SU-DHL-6 (cell line): ENCODE data around the gene HDGF.

Experiments used
- H2AFZ ChIP-seq: fragments of 200-600 bp; sonication (generic); 2 replicates; pipeline ENCODE4 v1.6.1; 2014; ENCODE audit warnings: low read depth, mild to moderate bottlenecking, moderate library complexity, mixed read lengths, antibody characterized with exemption, low read length; ENCODE audit not compliant: severe bottlenecking
- H3F3A ChIP-seq: fragments of 200-600 bp; shearing (Covaris generic); 2 replicates; pipeline ENCODE4 v1.6.0; 2016; ENCODE audit warnings: antibody characterized with exemption, mild to moderate bottlenecking; ENCODE audit not compliant: insufficient read depth
- H3K27ac ChIP-seq: fragments of 200-600 bp; sonication (generic); 2 replicates; pipeline ENCODE4 v1.5.1; 2016; ENCODE audit warnings: low read depth, mild to moderate bottlenecking, low read length, moderate library complexity, mixed read lengths
- H3K27me3 ChIP-seq: fragments of 200-600 bp; sonication (generic), shearing (Covaris generic); 2 replicates; pipeline ENCODE4 v1.6.0; 2014; ENCODE audit warnings: mild to moderate bottlenecking, low read length
- H3K36me3 ChIP-seq: fragments of 200-600 bp; sonication (generic); 2 replicates; pipeline ENCODE4 v1.6.1; 2014; ENCODE audit warnings: mild to moderate bottlenecking, low read length, mixed read lengths
- H3K4me2 ChIP-seq: fragments of 300-600, 200-600 bp; shearing (Covaris generic), sonication (generic); 2 replicates; pipeline ENCODE4 v1.6.0; 2014; ENCODE audit warnings: low read length, low read depth, mild to moderate bottlenecking; ENCODE audit not compliant: poor library complexity, severe bottlenecking
- H3K4me3 ChIP-seq: fragments of 200-600 bp; sonication (generic); 2 replicates; pipeline ENCODE4 v1.5.1; 2014; ENCODE audit warnings: antibody characterized with exemption, low read length, mild to moderate bottlenecking, mixed read lengths; ENCODE audit not compliant: insufficient read depth, poor library complexity, severe bottlenecking
- H3K79me2 ChIP-seq: fragments of 200-600 bp; sonication (generic); 2 replicates; pipeline ENCODE4 v1.6.1; 2014; ENCODE audit warnings: mild to moderate bottlenecking, low read length, moderate library complexity; ENCODE audit not compliant: insufficient read depth
- H3K9ac ChIP-seq: fragments of 200-600 bp; sonication (generic); 2 replicates; pipeline ENCODE4 v1.7.0; 2014; ENCODE audit warnings: mild to moderate bottlenecking, low read length
- H3K9me2 ChIP-seq: fragments of 200-600 bp; sonication (generic); replicated peaks from 2 replicates; pipeline ENCODE4 v1.6.1; 2014; ENCODE audit warnings: low read length; ENCODE audit not compliant: insufficient read depth
- H3K9me3 ChIP-seq: fragments of 200-600 bp; sonication (generic); 2 replicates; pipeline ENCODE4 v1.6.1; 2014; ENCODE audit warnings: low read length, mixed read lengths; ENCODE audit not compliant: insufficient read depth
- H4K20me1 ChIP-seq: fragments of 200-600 bp; sonication (generic); 2 replicates; pipeline ENCODE4 v1.6.1; 2014; ENCODE audit warnings: low read depth, mild to moderate bottlenecking, antibody characterized with exemption, low read length, moderate library complexity, mixed read lengths
- EZH2phosphoT487 ChIP-seq: fragments of 200-600 bp; sonication (generic), shearing (Covaris generic); conservative IDR thresholded peaks from 2 replicates; pipeline ENCODE4 v1.6.1; 2018; ENCODE audit warnings: mild to moderate bottlenecking, antibody characterized with exemption, low read length, moderate library complexity, mixed read lengths
- TF ChIP-seq, protein P1 (sequence below): fragments of 200-600 bp; sonication (generic); IDR thresholded peaks from one replicate; pipeline ENCODE4 v1.5.1; 2017; ENCODE audit warnings: antibody characterized with exemption, mild to moderate bottlenecking, low read length, moderate library complexity; ENCODE audit not compliant: insufficient read depth, poor library complexity, severe bottlenecking

The HDGF gene

GRCh38 chr1:156704166-156704711 is 47.2 kb downstream of the HDGF start:
- no peak overlapping the region for H3K27ac ChIP-seq
- H3K36me3 ChIP-seq, result no peaks in the 10 kb centered on the region
- no peak overlapping the region for H3K4me3 ChIP-seq
- H3K4me2 ChIP-seq, result no peak overlapping the region
- no peaks in the 10 kb centered on the region for H3F3A ChIP-seq
- H3K27me3 ChIP-seq, result no peaks in the 10 kb centered on the region
- no peak overlapping the region for H2AFZ ChIP-seq
- H3K79me2 ChIP-seq, result no peaks in the 10 kb centered on the region
- no peaks in the 10 kb centered on the region for H3K9me3 ChIP-seq
- TF ChIP-seq EZH2phosphoT487, result no peak
- TF ChIP-seq, protein P1, sequence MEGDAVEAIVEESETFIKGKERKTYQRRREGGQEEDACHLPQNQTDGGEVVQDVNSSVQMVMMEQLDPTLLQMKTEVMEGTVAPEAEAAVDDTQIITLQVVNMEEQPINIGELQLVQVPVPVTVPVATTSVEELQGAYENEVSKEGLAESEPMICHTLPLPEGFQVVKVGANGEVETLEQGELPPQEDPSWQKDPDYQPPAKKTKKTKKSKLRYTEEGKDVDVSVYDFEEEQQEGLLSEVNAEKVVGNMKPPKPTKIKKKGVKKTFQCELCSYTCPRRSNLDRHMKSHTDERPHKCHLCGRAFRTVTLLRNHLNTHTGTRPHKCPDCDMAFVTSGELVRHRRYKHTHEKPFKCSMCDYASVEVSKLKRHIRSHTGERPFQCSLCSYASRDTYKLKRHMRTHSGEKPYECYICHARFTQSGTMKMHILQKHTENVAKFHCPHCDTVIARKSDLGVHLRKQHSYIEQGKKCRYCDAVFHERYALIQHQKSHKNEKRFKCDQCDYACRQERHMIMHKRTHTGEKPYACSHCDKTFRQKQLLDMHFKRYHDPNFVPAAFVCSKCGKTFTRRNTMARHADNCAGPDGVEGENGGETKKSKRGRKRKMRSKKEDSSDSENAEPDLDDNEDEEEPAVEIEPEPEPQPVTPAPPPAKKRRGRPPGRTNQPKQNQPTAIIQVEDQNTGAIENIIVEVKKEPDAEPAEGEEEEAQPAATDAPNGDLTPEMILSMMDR, result no peak
- H3K9ac ChIP-seq, result no peak overlapping the region
- no peaks in the 10 kb centered on the region for H4K20me1 ChIP-seq
- no peaks in the 10 kb centered on the region for H3K9me2 ChIP-seq

- no peak overlapping the region for H3K4me3 ChIP-seq
- no peaks in the 10 kb centered on the region for H3F3A ChIP-seq
- no peak overlapping the region for H3K9ac ChIP-seq
- TF ChIP-seq, protein P1, result no peak
- no peak for TF ChIP-seq EZH2phosphoT487
- H4K20me1 ChIP-seq, result no peaks in the 10 kb centered on the region
- H3K27ac ChIP-seq, result no peak overlapping the region
- H3K36me3 ChIP-seq, result no peaks in the 10 kb centered on the region
- H3K79me2 ChIP-seq, result no peaks in the 10 kb centered on the region
- no peak overlapping the region for H2AFZ ChIP-seq
- no peaks in the 10 kb centered on the region for H3K9me2 ChIP-seq
- H3K9me3 ChIP-seq, result no peaks in the 10 kb centered on the region
- no peak overlapping the region for H3K4me2 ChIP-seq
- H3K27me3 ChIP-seq, result no peaks in the 10 kb centered on the region
These were observed 47.7 kb downstream of the HDGF start for GRCh38 chr1:156703741-156704140.

GRCh38 chr1:156703336-156703735 is 48.1 kb downstream of the HDGF start:
- Histone ChIP-seq H3K9me3 (no peaks in the 10 kb centered on the region), H3K9ac (no peak overlapping the region), H3K27me3 (no peaks in the 10 kb centered on the region), H3F3A (no peaks in the 10 kb centered on the region), H3K4me3 (no peak overlapping the region), H3K36me3 (no peaks in the 10 kb centered on the region), H2AFZ (no peak overlapping the region), H3K4me2 (no peak overlapping the region), H3K9me2 (no peaks in the 10 kb centered on the region), H3K79me2 (no peaks in the 10 kb centered on the region), H4K20me1 (no peaks in the 10 kb centered on the region), H3K27ac (no peak overlapping the region)
- TF ChIP-seq EZH2phosphoT487, result no peak
- TF ChIP-seq, protein P1, result no peak
